HL-60/S4 (cell line): Measurements from ENCODE around the gene MMS22L.
"Not testable (repeated sequence)": the region's sequence is repeated elsewhere in the genome, so short reads cannot be mapped to it uniquely, and the experiment has no call there.

Experiments
- in situ Hi-C: fragments of 300-500 bp; cut with MboI; formaldehyde crosslinking; loops from 2 replicates; pipeline ENCODE4 v1.14.3; 2022; ENCODE audit warnings: low sequenced_read_pairs

The MMS22L gene

GRCh38 chr6:97246842-97247241 lies 36.2 kb downstream of the MMS22L start:
- in situ Hi-C loops, result no loop called here

DNA sequence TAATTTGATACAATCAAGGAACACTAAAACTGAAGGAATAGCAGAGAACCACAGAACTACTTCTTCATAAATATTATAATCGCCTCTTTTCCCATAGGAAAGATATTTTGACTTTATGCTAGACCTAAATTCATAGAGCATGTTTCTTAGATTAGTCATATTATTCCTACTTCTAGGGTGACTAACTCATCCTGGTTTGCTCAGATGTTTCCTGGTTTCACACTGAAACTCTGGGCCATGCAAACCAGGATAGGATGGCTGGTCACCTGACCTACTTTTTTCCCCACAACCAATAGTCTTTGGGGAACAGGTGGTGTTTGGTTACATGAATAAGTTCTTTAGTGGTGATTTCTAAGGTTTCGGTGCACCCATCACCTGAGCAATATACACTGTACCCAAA lies 42.8 kb downstream of the MMS22L start:
- in situ Hi-C loops, result no loop called here

DNA sequence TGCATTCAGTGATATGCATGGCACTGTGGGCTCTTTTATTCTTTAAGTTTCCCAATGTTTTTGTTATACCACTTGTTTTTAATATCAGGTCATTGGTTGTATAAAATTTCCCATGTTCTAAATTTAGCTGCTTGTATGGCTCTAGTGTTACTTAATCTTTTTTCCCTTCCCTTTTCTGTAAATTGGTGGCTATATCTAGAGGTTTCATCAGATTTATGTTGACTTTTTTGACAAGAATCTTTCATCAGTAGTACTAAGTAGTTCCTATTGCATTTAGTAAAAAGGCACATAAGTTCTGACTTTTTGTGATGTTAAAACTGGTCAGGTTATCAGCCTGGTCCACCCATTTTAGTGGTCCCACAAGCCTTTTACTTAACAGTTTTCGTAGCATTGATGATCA lies 51.1 kb downstream of the MMS22L start:
- in situ Hi-C loops, result no loop called here

GRCh38 chr6:97222903-97223302 lies 60.1 kb downstream of the MMS22L start:
- in situ Hi-C loops, result no loop called here

DNA sequence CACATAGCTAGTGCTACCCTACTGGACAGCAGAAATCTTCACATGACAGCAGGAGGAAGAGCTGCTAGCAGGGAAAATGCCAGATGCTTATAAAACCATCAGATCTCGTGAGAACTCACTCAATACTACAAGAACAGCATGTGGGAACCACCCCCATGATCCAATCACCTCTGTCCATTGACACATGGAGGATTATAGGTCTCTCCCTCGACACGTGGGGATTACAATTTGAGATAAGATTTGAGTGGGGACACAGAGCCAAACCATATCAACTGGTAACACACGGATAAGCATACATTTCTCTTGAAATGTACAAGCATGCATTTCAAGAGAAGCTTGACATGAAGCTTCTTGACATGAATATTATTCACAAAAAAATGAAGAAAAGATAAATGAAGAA lies 64.1 kb downstream of the MMS22L start:
- in situ Hi-C loops, result no loop called here

DNA sequence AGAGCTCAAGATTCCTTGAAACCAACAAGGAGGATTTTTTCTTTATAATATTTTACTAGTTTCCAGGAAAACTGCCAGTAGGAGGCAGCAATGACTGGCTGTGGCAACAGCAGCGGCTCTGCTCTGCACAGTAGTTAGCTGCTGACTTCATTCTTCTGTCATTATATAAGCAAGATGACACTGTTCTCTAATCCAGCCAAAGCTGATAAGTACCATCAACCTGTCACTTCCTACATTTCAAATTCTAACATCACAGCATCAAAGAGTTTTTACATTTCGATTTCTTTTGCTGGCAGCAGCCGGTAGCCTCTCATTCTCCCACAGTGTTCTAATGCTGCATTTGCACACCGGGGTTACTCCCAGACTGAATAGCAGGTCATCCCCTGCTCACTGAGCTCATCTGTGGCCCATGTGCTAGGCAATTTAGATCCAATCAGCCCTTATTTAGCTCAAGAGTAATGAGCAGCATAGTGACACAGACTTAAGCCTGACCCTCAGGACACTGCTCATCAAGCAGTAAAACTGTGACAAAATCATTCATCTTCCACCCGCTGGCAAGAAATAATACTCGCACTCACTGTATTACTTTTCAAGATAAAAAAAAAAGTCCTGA lies 67.8 kb downstream of the MMS22L start:
- in situ Hi-C loops, result no loop called here

DNA sequence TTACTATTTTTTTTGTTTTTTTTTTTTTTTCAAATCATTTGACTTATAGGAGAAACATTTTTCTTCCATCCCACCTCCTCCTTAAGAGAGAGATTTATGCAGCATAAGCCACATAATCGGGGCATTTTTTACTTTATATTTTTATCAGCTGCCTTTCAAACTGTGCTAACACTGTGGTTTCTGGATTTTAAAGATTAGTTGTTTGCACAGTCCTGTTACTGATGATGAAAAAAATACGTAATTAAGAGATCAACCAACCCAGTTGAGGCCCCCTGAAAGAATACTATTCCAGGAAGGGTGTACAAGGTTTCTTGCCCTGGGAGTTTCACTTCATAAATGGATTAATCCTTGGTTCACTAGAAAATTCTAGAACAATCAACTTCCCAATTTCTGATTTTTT lies 68.3 kb downstream of the MMS22L start:
- in situ Hi-C loops, result no loop called here

- in situ Hi-C loops, result no loop called here
Measured at GRCh38 chr6:97207383-97207782, 75.6 kb downstream of the MMS22L start.

DNA sequence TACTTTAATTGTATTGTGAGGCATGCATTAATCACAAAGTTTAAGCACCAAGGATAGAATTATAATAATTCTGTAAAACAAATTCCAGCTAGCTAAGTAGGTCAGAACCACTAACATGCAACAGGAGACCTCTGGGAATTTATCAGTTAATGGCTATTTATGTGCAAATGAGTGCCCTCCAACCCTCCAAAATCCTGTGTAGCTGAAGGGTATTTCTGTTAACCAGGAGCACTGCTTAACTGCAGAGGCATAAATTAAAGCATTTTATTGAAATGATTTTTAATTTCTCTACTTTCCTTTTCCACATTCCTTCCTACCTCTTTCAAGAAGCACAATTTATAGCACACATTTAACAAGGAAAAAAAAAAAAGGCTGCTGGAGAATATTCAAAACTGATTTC lies 77.0 kb downstream of the MMS22L start:
- in situ Hi-C loops, result no loop called here

DNA sequence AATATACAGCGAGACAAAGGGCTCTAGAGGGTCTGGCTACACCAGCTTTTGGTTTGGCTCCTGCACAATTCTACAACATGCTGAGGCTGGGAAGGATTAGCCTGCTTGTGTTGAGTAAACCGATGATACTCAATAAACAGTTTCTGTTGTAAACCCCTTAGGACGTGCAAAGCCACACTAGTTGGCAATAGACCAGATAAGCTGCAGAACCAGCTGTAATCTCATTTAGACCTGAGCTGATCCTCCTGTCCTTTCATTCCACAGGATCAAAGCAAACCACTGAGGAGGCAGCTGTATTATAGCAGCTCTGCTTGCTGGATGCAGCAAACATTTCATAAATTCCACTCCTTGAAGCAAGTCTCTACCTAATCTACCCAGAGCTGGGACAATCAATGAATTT lies 79.7 kb downstream of the MMS22L start:
- in situ Hi-C loops, result no loop called here

GRCh38 chr6:97198046-97198565 lies 84.9 kb downstream of the MMS22L start:
- in situ Hi-C loops, result loop anchor here (25.0 kb wide), 1 partner anchor 189 kb away; no protein-coding TSS in a partner anchor

DNA sequence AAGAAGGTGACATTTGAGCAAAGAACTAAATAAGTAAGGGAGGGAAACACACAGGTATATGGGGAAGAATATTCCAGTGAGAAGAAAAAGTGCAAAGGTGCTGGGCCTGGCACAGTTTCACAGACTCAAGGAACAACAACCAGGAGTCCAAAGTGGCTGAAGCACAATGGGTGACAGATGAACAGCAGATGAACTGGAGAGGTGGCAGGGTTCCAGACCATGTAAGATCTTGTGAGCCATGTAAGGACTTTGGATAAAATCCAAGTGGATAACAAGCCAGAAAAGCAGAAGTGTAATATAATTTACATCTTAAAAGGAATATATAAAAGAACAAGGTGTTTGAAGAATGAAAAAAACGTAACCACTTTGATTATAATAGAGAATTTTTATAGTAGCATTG lies 87.9 kb downstream of the MMS22L start:
- in situ Hi-C loops, result loop anchor here (25.0 kb wide), 1 partner anchor 192 kb away; no protein-coding TSS in a partner anchor

DNA sequence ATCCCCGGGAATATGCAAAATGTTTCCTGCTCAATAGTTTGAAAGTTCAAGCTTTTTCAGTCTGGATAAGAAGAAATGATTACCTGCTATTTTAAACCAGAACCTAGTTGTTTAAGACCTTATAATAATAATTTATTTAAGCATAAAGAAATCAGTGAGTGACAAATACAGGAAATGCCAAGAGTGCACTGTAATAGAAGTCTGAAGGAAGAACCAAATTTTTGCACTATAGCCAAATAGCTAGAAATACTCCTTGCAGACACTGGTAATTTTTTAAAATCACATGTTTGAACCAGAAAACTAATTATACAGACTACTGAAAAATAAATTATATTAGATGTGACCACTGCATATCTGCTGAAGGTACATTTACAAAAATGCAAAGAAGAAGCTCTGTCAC lies 93.2 kb downstream of the MMS22L start:
- in situ Hi-C loops, result loop anchor here (25.0 kb wide), 1 partner anchor 198 kb away; no protein-coding TSS in a partner anchor

DNA sequence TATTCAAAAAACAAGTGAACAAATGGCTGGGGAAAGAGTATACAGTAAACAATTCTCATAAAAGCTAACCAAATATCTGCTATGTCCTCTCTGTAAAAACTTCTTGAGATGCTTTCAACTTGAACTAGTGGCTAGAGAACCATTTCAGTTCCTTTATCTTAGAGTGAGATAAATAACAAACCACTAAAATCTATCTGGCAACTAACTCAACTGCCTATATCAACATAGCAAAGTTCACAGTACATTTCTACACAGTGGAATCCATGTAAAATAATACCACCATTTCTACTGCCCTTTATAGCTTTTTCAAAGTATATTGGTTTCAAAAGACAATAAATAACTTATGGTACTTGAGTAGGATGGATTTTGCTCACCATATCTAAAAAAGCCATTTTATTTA lies 95.1 kb downstream of the MMS22L start:
- in situ Hi-C loops, result loop anchor here (25.0 kb wide), 1 partner anchor 199 kb away; no protein-coding TSS in a partner anchor

DNA sequence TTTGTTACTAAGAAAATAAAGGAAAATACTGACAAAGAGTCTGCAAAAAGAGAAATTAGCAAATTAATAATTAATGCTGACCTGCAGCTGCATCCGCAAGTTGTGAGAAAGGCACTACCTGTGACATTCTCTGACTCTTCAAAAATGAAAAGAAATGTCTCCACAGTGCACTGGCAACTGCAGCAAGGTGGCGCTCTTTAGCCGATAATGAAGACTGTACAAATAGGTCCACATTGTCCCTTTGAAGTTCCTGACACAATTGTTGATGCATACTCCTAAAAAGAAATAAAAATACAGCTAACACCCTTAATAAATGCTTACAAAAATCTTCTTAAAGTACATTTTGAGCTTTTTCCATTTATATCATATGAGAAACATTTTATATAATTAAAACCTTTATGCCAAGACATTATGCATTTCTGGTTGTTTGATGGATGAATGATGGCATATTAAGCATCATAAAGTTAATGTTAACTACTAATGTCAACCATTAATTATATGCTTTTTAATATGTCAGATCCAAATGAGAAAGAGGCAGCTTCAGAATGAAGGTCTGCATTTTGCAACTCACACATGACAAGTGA lies 96.5 kb downstream of the MMS22L start:
- in situ Hi-C loops, result loop anchor here (25.0 kb wide), 1 partner anchor 201 kb away; no protein-coding TSS in a partner anchor

GRCh38 chr6:97177905-97178304 lies 105.1 kb downstream of the MMS22L start:
- in situ Hi-C loops, result loop anchor here (25.0 kb wide), 1 partner anchor 209 kb away; no protein-coding TSS in a partner anchor

- in situ Hi-C loops, result loop anchor here (25.0 kb wide), 1 partner anchor 211 kb away; no protein-coding TSS in a partner anchor
Measured at GRCh38 chr6:97176468-97176867, 106.5 kb downstream of the MMS22L start.

DNA sequence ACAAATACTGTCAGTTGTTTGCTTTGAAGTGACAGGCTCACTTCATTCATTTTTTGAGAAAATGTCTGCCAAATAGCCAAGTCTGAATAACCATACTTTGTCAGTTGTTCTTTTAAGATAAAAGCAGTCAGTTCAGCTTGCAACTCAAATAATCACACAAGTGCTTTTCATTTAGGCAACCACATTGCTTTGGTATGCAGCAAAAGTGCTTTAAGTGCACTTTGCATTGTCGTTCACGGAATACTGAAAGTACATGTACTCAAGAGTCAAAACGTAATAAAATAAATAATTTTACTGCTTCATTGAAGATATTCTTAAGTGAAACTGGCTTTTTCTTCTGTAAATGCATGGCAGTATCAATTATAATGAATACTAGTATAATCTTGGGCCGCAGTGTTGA lies 107.2 kb downstream of the MMS22L start:
- in situ Hi-C loops, result loop anchor here (25.0 kb wide), 1 partner anchor 211 kb away; no protein-coding TSS in a partner anchor

DNA sequence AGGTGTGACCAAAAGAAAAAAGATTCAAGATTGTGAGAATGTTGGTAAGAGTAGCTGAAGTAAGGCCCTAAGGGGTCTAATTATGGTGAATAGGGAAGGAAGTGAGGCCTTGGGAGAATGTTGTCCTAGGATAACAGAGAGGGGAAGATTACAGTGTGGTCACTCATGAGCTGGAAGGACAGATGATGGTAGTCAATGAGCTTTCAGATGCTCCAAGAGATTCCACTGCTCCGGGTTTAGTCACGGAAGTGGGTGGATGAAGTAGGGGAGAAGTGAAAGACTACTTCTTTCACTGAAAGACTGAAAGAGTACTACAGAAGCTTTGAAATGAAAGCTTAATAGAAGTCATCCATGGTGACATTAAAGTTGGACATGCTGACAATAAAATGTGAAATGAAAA lies 108.5 kb downstream of the MMS22L start:
- in situ Hi-C loops, result no loop called here

DNA sequence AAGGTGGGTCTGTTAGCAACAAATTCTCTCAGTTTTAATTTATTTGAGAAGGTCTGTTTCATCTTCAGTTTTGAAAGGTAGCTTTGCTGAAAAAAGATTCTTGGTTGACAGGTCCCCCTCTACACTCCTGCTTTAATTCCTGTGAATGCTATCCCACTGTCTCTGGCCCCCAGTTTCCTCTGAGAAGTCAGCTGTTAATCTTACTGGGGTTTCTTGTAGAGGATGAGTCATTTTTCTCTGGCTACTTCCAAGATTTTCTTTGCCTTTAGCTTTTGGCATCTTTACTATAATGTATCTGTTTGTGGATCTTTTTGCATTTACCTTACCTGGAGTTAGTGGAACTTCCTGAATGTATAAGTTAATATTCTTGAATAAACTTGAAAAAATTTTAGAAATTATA lies 122.7 kb downstream of the MMS22L start:
- in situ Hi-C loops, result no loop called here

DNA sequence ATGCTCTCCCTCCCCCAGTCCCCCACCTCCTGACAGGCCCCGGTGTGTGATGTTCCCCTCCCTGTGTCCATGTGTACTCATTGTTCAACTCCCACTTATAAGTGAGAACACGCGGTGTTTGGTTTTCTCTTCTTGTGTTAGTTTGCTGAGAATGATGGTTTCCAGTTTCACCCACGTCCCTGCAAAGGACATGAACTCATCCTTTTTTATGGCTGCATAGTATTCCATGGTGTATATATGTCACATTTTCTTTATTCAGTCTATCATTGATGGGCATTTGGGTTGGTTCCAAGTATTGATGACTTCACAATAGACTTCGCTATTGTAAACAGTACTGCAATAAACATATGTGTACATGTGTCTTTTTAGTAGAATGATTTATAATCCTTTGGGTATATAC lies 127.6 kb downstream of the MMS22L start:
- in situ Hi-C loops, result not testable (repeated sequence)

- in situ Hi-C loops, result no loop called here
Measured at GRCh38 chr6:97154015-97154414, 129.0 kb downstream of the MMS22L start.
